ENCODE measurements around the gene DOK6. TPM values are rescaled to one million over a fixed set of nuclear protein-coding genes. Genes with fewer than 3 reads are reported as not detected.

The DOK6 gene
- total and polyA plus RNA-seq, 8 donors = 0.15 to 1.3 (median 0.33) TPM

- DNase-seq (no peak), ATAC-seq (no peak)
Observed at GRCh38 chr18:69889009-69889408, 488.3 kb downstream of the DOK6 start.

DNA sequence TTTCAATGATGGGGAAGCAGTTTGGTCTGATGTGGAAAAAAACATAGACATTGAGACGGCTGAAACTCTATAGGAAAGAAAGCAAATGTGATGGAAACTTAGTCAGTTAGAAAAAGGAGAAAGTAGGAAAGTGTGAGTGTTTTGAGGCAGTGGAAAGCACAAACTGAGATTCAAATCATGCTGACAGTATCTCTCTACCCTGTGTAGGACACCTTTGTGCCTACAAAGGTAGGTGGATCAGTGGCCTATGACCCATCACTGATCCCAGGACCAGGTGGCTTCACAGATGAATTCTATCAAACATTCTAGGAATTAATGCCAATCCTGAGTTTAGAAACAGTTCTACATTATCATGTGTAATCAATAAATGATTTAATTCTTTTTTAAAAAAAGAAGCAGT, 489.9 kb downstream of the DOK6 start:
- Histone ChIP-seq H3K9me3 (no peaks in the 10 kb centered on the region), H3K36me3 (no peaks in the 10 kb centered on the region), H3K4me1 (no peaks in the 10 kb centered on the region), H3K27ac (no peak overlapping the region), H3K4me3 (no peak overlapping the region), H3K27me3 (no peaks in the 10 kb centered on the region)
- intact Hi-C loops (cut with DNase I) = no loop called here
- WGBS, 2 donors = 93 to 94% methylated on average over 1 of the region's 1 CpG
- TF ChIP-seq CTCF (IDR thresholded peaks at IDR 0.05) = no peak
- DNase-seq (no peak), ATAC-seq (no peak), FAIRE-seq (no peak)

More at GRCh38 chr18:69889009-69889408, 488.3 kb downstream of the DOK6 start:
- Histone ChIP-seq H3K27ac (no peak overlapping the region), H3K4me3 (no peak overlapping the region), H3K4me1 (no peaks in the 10 kb centered on the region), H3K36me3 (no peaks in the 10 kb centered on the region), H3K9me3 (no peaks in the 10 kb centered on the region), H3K27me3 (no peaks in the 10 kb centered on the region)
- intact Hi-C loops (cut with DNase I) = no loop called here
- TF ChIP-seq CTCF (IDR thresholded peaks at IDR 0.05) = no peak
- no peak for FAIRE-seq
- 90 to 93% methylated on average over 4 of the region's 4 CpGs for WGBS, 2 donors

DNA sequence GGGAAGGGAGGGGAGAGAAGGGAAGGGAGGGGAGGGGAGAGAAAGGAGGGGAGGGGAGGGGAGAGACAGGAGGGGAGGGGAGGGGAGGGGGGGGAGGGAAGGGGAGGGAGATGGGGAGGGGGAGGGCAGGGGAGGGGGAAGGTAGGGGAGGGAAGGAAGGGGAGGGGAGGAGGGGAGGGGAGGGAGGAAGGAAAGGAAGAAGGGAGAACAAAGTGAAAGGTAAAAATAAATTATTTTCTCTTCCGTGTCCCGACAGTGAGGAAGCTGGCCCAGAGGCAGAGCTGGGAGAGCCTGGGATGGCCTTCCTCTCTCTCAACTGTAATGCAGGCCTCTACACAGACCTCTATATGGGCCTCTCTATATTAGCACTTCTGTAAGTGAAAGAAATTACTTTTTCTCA, 493.8 kb downstream of the DOK6 start:
- Histone ChIP-seq H3K27me3 (no peaks in the 10 kb centered on the region), H3K4me3 (no peak overlapping the region), H3K27ac (no peak overlapping the region), H3K36me3 (no peaks in the 10 kb centered on the region), H3K9me3 (no peaks in the 10 kb centered on the region), H3K4me1 (no peaks in the 10 kb centered on the region)
- intact Hi-C loops (cut with DNase I) = no loop called here
- DNase-seq (no peak), FAIRE-seq (no peak), ATAC-seq (no peak)
- 80 to 86% methylated on average over 2 of the region's 2 CpGs for WGBS, 2 donors
- TF ChIP-seq CTCF (IDR thresholded peaks at IDR 0.05) = no peak

- 87 to 89% methylated on average over 19 of the region's 19 CpGs for WGBS, 2 donors
- FAIRE-seq = no peak
- no peak for TF ChIP-seq CTCF (IDR thresholded peaks at IDR 0.05)
- no peak overlapping the region for H3K4me3 ChIP-seq
- H3K9me3 ChIP-seq = no peaks in the 10 kb centered on the region
- no peaks in the 10 kb centered on the region for H3K36me3 ChIP-seq
- intact Hi-C loops (cut with DNase I) = no loop called here
- DNase-seq = no peak
- ATAC-seq = no peak
- H3K4me1 ChIP-seq = no peaks in the 10 kb centered on the region
- H3K27me3 ChIP-seq = no peaks in the 10 kb centered on the region
- no peak overlapping the region for H3K27ac ChIP-seq
Observed at GRCh38 chr18:69895066-69896047, 494.7 kb downstream of the DOK6 start.
